HG03457 (cell line): Measurements from ENCODE around the gene OPTC.
"Not testable (repeated sequence)": the region's sequence is repeated elsewhere in the genome, so short reads cannot be mapped to it uniquely, and the experiment has no call there.

ENCODE experiments used
- ATAC-seq: cut with Tn5 transposase; IDR thresholded peaks from one replicate; pipeline ENCODE4 v1.9.1; 2021; ENCODE audit warnings: moderate number of reproducible peaks; ENCODE audit not compliant: unreplicated experiment

OPTC gene

GRCh38 chr1:203465146-203465798, 28.7 kb upstream of the OPTC start:
- ATAC-seq = no peak

DNA sequence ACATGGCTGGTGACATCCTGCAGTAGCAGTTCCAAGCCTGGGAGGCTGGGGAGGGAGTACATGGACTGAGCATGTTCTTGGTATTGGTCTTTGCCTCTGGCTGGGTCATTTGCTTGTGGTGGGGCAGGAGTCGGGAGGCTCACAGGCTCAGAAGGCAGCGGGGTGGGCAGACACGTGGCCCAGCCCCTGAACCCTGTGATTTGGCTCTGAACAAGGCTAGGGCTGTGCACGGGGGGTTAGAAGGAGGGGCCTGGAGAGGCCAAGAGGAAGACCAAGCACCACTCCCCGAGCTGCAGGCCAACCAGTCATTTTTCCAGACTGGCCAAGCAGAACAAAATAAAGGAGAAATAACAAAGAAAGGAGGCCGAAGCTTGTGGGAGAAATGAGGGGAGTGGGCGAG, 28.0 kb upstream of the OPTC start:
- no peak for ATAC-seq

GRCh38 chr1:203466906-203467549, 26.9 kb upstream of the OPTC start:
- ATAC-seq = not testable (repeated sequence)

- ATAC-seq = no peak
These were observed 26.4 kb upstream of the OPTC start for GRCh38 chr1:203467550-203467921.

DNA sequence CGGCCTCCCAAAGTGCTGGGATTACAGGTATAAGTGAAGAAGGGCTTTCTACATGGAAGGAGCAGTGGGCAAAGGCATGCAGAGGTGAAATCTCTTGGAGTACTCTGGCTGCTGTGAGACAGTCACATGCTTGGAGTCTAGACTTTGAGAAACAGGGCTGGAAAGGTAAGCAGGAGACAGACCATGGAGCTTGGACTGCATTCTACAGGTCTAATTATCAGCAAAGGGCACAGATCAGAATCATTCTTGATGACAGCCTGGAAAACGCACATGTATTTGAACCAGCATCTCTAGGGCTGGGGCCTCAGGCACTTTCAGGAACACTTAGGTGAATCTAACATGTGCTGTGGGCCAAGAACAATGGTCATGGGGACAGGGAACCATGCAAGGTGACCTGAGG, 25.6 kb upstream of the OPTC start:
- no peak for ATAC-seq

- no peak for ATAC-seq
These were observed 23.7 kb upstream of the OPTC start for GRCh38 chr1:203470240-203470639.

GRCh38 chr1:203471841-203472240, 22.1 kb upstream of the OPTC start:
- ATAC-seq = no peak

- ATAC-seq = no peak
These were observed 20.7 kb upstream of the OPTC start for GRCh38 chr1:203473281-203473680.

GRCh38 chr1:203473781-203474305, 20.1 kb upstream of the OPTC start:
- ATAC-seq = no peak

GRCh38 chr1:203475012-203475981, 18.7 kb upstream of the OPTC start, which contains the start of gene PRELP:
Gene PRELP (plus strand): TSS chr1:203475806. CDS start chr1:203483185, 7,379 bp downstream.
- no peak for ATAC-seq

DNA sequence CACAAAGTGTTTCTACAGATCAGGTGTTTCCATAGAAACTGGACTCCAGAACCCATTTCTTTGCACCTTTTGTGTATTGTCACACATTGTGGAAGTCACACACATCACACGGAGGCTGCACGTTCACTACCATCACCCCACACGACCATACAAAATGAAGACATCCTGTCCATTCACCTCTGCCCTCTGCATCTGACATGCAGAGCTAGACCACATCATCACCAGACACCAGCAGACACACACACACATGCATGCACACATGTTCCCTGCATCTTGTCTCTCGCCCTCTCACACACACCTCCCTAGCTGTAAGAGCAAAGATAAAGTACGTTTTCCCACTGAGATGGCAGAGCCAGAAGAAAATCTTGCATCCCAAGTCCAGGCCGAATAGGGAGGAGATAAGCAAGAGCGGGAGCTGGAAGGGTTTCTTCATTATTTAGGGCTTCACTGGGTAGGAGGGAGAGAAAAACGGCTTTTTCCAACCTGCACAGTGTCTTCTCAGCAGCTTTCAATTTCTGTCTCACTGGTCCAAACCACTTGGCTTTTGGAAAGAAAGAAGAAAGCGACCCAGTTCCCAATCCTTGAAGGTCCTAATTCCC, 17.6 kb upstream of the OPTC start:
- no peak for ATAC-seq

DNA sequence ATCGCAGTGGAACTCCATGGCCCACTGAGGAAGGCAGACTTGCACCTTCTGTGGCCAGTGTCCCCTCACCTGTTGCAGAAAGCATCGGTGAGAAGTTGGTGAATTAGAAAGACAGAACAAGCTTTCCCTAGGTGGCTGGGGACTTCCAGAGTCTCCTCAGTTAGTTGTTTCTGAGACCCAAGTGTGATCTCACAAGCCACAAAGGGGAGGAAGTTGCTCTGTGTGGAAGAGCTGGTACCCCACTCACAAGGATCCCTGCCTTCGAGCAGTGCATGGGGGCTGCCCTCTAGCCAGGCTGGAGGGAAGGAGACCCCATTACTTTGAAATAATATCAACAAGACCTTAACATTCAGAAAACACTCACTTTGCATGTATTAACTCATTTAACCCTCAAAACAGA, 16.2 kb upstream of the OPTC start:
- no peak for ATAC-seq

DNA sequence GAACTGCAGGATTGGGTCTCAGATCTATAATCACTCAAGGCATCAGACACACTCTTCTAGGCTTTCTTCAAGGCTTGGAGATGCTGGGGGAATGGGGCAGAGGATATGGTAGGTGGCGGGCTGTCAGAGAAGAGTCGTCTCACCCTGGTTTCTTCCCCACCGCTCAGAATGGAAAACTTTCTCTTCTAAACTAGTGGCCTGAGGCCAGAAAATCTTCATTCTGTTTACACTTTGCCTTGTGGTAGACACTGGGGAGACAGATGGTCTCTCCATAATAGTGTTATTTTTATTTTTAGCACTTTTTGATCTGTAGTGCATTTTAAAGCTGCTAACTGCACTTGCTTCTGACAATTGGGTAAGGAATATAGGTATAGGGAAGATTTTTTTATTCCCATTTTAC, 15.7 kb upstream of the OPTC start:
- ATAC-seq = no peak

DNA sequence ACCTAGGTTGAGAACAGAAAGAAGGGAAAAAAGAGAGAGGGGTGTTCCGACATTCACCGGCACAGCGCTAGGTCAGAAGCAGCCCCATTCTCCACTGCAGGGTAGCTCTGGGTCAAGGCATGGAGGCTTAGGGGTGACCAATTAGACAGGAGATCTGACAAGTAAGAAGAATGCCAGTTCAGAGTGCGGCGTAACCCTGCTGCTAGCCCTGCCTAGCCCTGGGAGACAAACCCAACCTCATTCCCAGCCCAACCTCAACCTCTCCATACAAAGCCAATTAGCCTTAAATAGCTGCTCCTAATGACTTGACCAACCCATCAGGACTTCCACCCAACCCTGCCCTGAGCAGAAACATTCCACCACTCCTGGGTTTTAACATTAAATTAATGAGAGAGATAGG, 15.0 kb upstream of the OPTC start:
- no peak for ATAC-seq

DNA sequence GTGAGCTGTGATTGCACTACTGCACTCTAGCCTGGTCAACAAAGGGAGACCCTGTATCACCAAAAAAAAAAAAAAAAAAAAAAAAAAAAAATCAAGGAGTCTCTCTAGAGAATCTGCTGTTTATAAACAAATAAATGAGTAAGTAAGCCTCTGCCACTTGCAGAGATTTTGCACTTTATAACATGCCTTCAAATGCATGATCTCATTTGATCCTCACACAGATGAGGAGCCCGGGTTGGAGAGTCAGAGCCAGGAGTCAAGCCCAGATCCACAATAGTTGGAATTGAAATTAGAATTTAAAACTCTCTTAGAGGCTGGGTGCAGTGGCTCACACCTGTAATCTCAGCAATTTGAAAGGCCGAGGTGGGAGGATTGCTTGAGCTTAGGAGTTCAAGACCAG, 14.3 kb upstream of the OPTC start:
- no peak for ATAC-seq

DNA sequence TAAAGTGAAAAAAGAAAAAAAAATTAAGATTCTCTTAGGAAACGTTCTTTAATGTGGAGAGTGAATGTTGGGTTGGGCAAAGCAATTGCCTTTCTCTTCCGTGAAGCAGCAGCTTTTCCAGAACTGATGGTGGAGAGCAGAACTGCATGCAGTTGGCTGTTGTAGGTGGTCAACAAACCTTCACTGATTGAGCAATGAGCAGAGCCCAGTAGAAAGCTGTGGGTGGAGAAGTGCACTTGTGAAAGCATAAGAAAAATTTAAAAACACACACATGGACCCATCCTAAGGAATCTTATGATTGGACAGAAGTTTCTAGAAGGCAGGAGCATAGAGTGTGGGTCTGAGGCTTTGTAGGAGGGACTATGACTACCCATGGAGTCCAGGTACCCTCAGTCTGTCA, 13.9 kb upstream of the OPTC start:
- no peak for ATAC-seq

GRCh38 chr1:203480525-203481084, 13.3 kb upstream of the OPTC start:
- no peak for ATAC-seq

DNA sequence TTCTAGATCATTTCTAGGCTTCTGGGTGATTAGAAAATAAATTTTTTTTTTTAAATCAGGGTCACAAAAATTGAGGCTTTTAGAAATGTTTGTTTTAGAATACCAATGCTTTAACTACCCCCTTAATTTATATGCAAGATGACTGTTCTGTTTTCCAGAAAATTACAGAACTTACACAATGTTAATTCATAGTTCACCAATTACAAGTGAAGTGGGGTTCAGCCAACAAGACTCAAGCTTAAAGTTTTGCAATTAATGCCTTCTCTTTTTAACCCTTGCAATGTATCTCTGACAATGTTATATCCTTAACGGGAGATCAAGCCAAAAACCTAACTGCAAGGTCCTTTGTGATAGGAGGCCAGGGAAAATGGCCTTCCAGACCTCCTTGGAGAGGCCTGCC, 12.8 kb upstream of the OPTC start:
- ATAC-seq = no peak

- no peak for ATAC-seq
These were observed 7.2 kb upstream of the OPTC start for GRCh38 chr1:203486618-203487370.

DNA sequence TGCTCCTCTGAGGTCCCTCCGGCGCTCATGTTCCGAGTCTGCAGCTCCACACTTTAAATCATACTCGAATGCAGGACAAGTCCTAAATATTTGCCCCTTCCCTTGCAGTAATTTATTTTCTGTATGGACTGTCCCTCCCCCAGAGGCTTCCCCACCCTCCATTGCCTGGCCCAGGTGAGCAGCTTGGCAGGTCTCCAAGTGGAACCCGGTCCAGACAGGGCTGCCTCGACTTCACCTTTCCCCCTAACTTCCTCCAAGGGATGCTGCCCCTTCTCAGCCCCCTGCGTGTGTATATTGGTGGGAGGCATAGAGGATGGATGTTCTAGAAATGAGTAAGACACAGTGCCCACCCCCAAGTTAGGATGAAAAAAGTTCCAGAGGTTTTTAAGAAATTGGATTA, 5.4 kb upstream of the OPTC start:
- no peak for ATAC-seq
